AG09319 (cell line): Measurements from ENCODE around the gene ABCB9.
"Not testable (repeated sequence)": the region's sequence is repeated elsewhere in the genome, so short reads cannot be mapped to it uniquely, and the experiment has no call there.

ENCODE experiments used
- DNase-seq: peaks from one replicate; pipeline ENCODE4 v3.0.0-alpha.2; 2010; ENCODE audit warnings: low read depth; ENCODE audit errors: extremely low read depth
- CTCF ChIP-seq: IDR thresholded peaks from 2 replicates; pipeline ENCODE4 v1.5.1; 2011; ENCODE audit warnings: low read depth, mild to moderate bottlenecking, inconsistent platforms, low read length, moderate library complexity

Gene ABCB9

GRCh38 chr12:122947352-122947792 lies 18.9 kb downstream of the ABCB9 start:
- DNase-seq, result no peak
- no peak for TF ChIP-seq CTCF

- peak; percentile 95 for DNase-seq
- TF ChIP-seq CTCF, result peak; percentile 47
Observed at GRCh38 chr12:122946690-122947341, 19.4 kb downstream of the ABCB9 start.

DNA sequence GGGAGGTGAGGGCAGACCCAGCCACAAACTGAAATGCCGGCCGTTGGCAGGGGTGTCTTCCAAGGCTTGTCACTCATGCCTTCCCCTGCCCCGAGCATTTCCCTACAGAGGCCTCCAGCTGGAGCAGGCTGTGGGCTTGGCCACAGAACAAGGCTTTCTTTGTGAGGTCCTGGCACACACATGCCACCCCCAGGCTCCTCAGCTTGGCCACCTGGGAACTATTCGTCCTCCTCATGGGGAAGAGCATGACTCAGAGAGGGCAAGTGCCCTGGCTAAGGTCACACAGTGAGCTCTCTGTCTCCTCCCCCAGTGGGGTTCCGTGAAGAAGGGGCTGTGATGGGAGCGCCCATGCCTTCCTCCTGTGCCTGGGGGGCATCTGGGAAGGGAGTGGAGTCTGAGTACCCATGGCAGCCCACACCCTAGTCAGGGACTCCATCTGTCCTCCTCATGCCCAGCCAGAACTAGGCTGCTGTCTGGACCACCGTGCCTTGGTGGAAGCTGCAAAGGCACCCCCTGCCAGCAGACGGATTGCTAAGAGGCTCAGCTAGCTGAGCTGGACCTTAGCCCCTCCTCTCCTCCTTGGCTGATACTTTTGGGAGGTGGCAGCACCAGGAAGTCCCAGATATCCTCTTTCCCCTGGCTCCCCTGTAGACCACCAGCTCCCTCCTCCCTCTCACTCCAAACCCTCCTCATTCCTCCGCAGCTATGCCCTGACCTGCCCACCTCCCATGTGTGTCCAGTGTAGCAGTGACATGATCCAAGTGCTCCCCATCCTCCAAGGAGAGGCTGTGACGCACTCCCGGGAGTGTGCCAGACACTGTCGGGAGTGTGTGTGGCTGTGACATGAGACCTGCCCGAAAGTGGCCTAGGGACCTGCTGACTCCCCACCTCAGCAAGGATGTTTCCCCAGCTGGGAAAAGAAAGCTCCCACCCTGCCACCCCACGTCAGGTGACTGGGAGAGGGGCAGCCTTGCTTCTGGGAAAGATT lies 21.4 kb downstream of the ABCB9 start:
- TF ChIP-seq CTCF, result no peak
- DNase-seq, result no peak

DNA sequence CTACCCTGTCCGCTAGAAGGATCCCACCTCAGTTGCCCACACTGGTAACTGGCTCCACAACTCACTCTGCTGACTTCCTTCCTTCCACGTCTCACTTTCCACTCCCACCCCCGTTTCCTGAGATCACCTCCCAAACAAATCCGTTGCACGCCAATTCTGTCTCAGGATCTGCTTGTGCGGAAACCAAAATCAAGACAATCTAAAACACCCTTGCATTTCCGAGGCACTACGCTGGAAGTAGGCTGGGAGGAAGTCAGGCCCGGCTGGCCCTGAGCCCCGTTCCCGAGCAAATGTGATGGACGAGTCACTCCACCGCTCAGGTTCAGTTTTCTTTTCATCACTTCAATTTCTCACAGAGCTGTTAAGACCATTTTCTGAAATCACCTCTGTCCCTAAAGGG lies 23.1 kb downstream of the ABCB9 start:
- TF ChIP-seq CTCF, result no peak
- DNase-seq, result no peak

DNA sequence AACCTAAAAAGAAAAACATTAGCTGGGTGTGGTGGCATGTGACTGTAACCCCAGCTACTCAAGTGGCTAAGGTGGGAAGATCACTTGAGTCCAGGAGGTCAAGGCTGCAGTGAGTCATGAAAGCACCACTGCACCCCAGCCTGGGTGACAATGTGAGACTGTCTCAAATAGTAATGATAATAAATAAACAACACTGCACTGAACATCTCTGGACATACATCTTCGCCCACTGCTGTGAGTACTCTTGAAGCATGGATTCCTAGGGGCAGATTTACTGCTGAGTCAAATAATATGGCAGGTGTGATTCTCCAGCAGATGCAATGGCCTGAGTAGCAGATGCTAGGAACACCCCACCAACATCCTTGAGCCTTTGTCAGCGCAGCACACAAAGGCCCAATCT lies 23.6 kb downstream of the ABCB9 start:
- no peak for DNase-seq
- no peak for TF ChIP-seq CTCF

DNA sequence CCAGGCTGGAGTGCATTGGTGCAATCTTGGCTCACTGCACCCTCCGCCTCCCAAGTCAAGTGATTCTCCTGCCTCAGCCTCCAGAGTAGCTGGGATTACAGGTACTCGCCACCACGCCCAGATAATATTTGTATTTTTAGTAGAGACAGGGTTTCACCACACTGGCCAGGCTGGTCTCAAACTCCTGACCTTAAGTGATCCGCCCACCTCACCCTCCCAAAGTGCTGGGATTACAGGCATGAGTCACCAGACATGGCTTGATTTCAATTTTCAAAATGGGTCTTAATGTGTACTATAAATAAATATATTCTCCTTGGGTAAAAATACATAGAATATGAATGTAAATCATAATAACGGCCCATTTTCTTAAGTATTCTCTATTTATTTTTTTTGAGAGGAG lies 24.9 kb downstream of the ABCB9 start:
- not testable (repeated sequence) for DNase-seq

DNA sequence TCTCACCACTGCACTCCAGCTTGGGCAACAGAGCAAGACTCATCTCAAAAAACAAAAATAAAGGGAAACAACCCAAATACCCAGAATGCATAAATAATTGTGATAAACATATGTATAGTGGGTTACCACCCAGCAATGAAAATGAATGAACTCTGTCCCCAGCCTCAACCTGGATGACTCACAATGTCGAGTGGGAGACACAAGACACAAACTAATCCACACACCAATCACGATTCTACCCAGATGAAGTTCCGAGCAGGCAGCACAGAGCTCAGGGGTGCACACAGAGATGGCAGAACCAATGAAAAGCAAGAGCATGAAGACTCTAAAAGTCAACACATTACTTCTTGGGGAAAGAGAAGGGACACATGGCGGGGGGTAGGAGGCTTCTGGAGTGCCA lies 27.1 kb downstream of the ABCB9 start:
- DNase-seq, result no peak
- no peak for TF ChIP-seq CTCF
